GM19372 (cell line): Measurements from ENCODE around the gene ZC3HAV1.
"Not testable (repeated sequence)": the region's sequence is repeated elsewhere in the genome, so short reads cannot be mapped to it uniquely, and the experiment has no call there.

Source experiments
- ATAC-seq: cut with Tn5 transposase; IDR thresholded peaks from one replicate; pipeline ENCODE4 v1.9.1; 2021; ENCODE audit warnings: mild to moderate bottlenecking, low read depth, moderate library complexity; ENCODE audit not compliant: unreplicated experiment

The ZC3HAV1 gene

DNA sequence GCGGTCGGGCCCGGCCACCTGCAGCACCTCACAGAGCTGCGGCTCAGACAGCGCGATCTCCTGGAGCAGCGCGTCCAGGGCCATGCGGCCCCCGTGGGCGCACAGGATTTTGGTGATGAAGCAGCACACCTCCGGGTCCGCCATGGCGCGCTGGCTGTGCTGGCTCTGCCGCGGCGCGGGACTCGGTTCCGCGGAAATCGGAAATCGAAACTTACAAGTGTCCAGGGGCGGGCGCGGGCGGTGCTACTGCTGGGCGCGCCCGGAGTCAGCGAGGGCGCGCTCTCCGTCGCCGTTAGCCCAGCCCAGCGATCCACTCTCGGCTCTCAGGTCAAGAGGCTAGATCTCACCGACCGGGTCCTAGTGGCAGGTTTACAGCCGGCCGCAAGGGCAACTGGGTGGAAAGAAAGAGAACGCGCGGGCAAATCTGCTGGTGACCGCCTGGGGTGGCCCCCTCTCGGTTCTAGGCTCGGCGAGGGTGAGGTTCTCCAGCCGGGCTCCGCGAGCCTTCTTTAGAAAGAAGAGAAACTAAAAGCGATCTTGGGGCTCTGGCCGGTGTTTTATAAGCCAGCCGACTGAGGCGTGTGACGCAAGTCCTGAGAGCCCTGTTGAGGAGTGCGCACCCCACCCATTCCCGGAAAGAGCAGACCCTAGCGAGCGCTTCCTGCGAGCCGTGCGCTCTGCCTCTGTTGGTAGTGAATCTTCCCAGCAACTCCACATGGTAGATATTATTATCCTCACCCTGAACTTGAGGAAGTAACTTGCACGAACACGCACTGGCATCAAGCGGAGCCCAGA, at the start of gene ZC3HAV1:
ZC3HAV1 (minus strand) TSS at position 533 of the 795 bp plus-strand sequence; CDS start at position 144, 389 bp downstream.
- peak; percentile 65 for ATAC-seq

DNA sequence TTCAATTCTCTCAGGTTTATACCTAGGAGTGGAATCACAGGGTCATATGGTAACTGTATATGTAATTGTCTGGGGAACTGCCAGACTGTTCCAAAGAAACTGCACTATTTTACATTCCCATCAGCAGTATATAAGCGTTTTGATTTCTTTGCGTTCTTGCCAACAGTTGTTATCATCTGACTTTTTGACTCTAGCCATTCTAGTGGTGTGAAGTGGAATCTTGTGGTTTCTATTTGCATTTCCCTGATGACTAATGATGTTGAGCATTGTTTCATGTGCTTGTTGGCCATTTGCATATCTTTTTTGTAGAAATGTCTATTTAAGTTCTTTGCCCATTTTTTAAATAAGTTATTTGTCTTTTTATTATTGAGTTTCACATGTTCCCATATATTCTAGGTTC, 44.3 kb upstream of the ZC3HAV1 start:
- no peak for ATAC-seq

DNA sequence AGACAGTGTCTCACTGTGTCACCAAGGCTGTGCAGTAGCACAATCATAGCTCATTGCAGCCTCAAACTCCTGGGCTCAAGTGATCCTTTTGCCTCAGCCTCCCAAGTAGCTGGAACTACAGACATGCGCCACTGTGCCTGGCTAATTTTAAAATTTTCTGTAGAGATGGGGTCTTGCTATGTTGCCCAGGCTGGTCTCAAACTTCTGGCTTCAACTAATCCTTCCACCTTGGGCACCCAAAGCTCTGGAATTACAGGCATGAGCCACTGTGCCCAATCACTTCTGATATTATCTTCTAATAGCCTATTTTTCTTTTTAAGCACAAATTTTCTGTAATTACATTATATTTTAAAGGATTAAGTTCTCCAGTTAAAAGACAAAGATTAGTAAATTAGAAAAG, 42.6 kb upstream of the ZC3HAV1 start:
- no peak for ATAC-seq

GRCh38 chr7:139139150-139139549, 29.6 kb upstream of the ZC3HAV1 start:
- no peak for ATAC-seq

- peak; percentile 96 for ATAC-seq
Measured at GRCh38 chr7:139133335-139134139, 24.0 kb upstream of the ZC3HAV1 start.

GRCh38 chr7:139132887-139133286, 23.4 kb upstream of the ZC3HAV1 start:
- no peak for ATAC-seq

- ATAC-seq = no peak
Measured at GRCh38 chr7:139131601-139132041, 22.1 kb upstream of the ZC3HAV1 start.

DNA sequence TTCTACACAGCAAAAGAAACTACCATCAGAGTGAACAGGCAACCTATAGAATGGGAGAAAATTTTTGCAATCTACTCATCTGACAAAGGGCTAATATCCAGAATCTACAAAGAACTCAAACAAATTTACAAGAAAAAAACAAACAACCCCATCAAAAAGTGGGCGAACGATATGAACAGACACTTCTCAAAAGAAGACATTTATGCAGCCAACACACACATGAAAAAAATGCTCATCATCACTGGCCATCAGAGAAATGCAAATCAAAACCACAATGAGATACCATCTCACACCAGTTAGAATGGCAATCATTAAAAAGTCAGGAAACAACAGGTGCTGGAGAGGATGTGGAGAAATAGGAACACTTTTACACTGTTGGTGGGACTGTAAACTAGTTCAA, 20.3 kb upstream of the ZC3HAV1 start:
- not testable (repeated sequence) for ATAC-seq

- ATAC-seq = no peak
Measured at GRCh38 chr7:139127648-139128047, 18.1 kb upstream of the ZC3HAV1 start.

- no peak for ATAC-seq
Measured at GRCh38 chr7:139125657-139126056, 16.1 kb upstream of the ZC3HAV1 start.

DNA sequence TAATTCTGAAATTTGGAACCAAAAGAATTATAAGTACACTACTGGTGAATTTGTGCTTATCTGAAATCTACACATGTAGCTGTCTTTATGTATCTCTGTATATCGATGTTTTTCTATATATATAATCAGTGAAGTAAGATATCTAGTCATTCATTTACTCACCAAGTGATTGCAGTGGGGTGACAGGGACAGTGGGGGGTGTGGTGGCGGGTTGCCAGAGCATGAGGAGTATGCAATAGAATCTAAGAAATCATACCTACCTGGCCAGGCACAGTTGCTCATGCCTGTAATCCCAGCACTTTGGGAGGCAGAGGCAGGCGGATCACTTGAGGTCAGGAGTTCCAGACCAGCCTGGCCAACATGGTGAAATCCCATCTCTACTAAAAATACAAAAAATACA, 15.5 kb upstream of the ZC3HAV1 start:
- ATAC-seq = not testable (repeated sequence)

DNA sequence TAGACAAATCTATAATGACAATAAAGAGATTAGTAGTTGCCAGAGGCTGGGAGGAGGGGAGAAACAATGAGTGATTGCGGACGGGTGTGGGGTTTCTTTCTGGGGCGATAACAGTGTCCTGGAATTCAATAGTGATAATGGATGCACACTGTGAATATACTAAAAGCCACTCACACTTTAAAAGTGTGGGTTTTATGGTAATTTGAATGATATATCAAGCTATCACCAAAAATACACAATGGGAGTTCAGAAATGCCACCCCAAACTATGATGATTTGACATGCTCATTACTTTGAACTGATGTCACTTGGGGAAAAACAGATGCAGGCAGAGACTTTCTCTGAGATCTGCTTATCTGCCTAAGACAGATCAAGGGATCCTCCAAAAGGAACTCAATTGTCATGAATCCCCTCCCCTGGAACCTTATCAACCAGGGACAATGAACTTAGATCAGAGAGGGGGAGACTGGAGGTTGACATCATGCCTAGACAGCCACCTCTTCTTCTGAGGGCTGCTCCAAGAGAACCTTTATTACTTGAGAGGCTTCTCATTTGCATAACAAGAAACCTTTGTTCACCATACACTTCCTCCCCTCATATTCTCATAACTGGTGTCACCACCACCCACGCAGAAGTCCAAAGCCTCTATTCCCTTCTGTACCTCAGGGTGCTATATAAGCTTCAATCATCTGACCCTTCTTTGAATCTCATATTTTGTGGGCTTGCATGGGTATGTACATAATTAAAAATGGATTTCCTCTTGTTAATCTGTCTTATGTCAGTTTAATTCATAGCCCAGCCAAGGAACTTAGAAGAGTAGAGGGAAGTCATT, 14.8 kb upstream of the ZC3HAV1 start:
- peak; percentile 63 for ATAC-seq

GRCh38 chr7:139119486-139119849, 9.9 kb upstream of the ZC3HAV1 start:
- ATAC-seq = no peak

GRCh38 chr7:139118805-139119485, 9.4 kb upstream of the ZC3HAV1 start:
- ATAC-seq = peak; percentile 74

GRCh38 chr7:139118234-139118804, 8.8 kb upstream of the ZC3HAV1 start:
- ATAC-seq = peak; percentile 61

DNA sequence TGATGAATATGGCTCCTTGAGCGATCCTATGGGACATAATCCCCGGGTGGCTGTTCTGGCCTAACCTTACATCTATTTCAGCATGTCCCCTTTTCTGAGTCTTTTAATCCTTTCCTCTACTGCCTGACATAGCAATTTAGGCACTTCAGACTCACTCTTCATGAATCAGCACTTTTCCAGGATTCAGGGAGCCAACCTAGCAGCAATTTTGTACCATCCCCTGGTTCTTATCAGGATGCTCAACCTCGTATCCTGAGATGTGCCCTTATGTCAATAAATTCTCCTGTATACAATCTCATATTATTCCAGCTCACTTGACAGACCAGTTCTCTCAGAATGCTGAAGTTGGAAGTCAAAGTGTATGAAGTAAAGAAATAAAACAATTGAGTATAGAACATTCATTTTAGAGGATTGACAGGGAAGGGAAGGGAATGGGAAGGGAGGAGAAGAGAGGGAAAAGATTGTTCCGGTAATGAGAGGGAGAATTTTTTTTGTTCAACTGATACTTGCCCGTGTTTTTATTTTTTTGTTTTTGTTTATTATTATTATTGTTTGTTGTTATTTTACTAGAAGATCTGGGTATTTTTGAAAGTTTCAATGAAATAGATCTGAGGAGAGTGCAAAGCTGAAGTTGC, 8.2 kb upstream of the ZC3HAV1 start:
- no peak for ATAC-seq

DNA sequence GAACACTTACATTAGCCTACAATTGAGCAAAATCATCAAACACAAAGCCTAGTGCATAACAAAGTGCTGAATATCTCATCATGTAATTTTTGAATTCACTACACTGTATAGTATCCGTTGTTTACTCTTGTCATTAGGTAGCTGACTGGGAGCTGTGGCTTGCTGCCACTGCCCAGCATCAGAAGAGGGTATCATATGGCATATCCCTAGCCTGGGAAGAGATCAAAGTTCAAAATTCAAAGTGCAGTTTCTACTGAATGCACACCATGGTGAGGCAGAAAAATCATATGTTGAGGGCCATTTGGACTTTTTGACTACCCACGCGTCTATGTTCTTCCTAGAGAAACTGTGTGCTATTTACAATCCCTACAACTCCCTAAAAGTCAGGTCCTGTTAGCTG, 7.5 kb upstream of the ZC3HAV1 start:
- ATAC-seq = no peak

GRCh38 chr7:139115104-139115503, 5.6 kb upstream of the ZC3HAV1 start:
- ATAC-seq = no peak

GRCh38 chr7:139114585-139114984, 5.1 kb upstream of the ZC3HAV1 start:
- no peak for ATAC-seq
